Renal pelvis (tissue), 4 donors: ENCODE data around the gene ASB6. TPM values are rescaled to one million over a fixed set of nuclear protein-coding genes. Genes with fewer than 3 reads are reported as not detected.
"Not testable (repeated sequence)": the region's sequence is repeated elsewhere in the genome, so short reads cannot be mapped to it uniquely, and the experiment has no call there.

Experiments
- DNase-seq: peaks from one replicate; pipeline ENCODE4 v3.0.0-alpha.2; 2013
- polyA plus RNA-seq, 3 donors: library from polyadenylated mRNA; unstranded; fragments of 120-200 nt; gene quantifications; one replicate each; pipeline ENCODE4 v1.2.1, GENCODE V29; 2013; ENCODE audit not compliant: insufficient read length in 3 of 3

Gene ASB6
- polyA plus RNA-seq, 3 donors, result 19.2 to 22.5 (median 20.3) TPM

DNA sequence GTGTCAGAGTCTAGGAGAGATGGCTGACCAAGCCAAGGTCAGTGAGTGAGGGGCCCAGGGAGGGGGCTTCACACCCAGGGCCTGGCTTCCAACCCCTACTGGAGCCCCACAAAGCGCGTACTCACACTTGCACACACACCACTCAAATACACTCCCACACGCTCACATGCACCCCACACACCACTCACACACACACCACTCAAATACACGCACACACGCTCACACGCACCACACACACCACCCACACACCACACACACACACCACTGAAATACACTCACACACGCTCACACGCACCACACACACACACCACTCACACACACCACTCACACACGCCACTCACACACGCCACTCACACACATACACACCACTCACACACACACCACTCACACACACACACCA is 5.7 kb upstream of the ASB6 start:
- DNase-seq, result no peak

DNA sequence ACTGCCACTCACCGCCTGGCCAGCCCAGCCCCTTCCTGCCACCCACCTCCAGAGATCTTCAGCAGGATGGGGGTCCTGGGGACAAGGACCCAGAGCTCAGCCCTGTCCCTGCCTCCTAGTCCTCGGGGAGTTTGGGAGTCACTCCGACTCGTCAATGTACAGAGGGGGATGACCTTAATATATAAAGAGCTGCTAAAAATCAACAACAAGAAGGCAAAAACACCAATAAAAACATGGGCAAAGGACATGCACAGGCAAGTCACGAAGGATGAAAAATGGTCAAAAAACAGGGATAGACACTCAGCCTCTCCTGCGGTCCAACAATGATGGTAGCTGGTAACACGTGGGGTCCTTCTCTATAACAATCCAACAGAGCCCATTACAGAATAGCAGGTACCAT is 4.7 kb upstream of the ASB6 start:
- no peak for DNase-seq

DNA sequence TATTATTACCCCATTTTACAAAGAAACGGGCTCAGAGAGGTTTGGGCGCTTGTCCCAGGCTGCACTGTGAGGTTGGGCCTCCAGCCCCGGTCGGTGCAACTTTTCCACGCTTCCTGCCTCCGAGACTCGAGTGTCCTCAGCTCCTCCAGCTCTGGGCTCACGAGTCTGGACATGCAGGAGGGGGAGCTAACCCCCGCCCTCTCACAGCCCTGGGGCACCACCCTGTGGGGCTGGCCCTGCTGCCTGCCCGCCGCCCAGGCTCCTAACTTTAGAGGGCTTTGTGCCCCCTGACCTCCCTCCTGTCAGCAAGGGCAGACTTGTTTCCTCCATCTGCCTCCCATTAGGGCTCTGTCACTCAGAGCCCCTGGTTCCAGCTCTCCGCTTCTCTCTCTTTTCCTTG is 4.3 kb upstream of the ASB6 start:
- no peak for DNase-seq

DNA sequence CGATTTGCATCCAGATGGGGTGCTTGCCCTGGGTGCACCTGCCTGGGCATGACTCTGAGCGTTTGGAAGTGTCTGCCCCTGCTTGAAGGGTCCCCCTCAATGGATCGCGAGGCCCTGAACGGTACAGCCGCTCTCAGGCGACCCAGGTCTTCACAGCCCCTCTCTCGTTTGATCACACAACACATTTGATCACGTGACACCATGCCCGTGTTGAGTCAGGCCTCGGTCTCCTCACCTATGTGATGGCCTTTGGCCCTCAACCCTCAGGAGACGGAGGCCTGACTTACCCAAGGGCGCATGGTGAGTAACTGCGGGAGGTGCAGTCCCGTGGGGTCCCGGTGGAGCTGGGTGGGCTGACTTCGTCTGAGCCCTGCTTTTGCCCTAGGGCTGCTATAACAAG is 3.0 kb upstream of the ASB6 start:
- no peak for DNase-seq

DNA sequence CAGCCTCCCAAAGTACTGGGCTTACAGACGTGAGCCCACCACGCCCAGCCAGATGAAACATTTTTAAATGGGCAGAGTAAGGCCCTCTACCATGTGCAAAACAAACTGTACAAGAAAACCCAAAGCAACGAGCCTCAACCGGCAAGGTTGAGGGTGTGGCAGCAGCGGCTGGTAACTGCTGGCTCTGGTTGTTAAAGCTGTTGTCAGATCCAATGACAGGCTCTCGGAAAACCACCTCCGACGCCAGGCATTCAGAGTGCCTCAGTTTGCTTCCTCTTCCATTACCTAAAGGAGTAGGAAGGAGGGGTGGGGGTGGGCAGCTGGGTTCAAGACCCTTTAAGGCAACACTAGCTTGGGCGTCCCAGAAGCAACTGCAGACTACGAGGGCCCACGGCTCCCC is 2.4 kb upstream of the ASB6 start:
- DNase-seq, result no peak

- DNase-seq, result no peak
These were observed 1.8 kb upstream of the ASB6 start for GRCh38 chr9:129643706-129644105.

DNA sequence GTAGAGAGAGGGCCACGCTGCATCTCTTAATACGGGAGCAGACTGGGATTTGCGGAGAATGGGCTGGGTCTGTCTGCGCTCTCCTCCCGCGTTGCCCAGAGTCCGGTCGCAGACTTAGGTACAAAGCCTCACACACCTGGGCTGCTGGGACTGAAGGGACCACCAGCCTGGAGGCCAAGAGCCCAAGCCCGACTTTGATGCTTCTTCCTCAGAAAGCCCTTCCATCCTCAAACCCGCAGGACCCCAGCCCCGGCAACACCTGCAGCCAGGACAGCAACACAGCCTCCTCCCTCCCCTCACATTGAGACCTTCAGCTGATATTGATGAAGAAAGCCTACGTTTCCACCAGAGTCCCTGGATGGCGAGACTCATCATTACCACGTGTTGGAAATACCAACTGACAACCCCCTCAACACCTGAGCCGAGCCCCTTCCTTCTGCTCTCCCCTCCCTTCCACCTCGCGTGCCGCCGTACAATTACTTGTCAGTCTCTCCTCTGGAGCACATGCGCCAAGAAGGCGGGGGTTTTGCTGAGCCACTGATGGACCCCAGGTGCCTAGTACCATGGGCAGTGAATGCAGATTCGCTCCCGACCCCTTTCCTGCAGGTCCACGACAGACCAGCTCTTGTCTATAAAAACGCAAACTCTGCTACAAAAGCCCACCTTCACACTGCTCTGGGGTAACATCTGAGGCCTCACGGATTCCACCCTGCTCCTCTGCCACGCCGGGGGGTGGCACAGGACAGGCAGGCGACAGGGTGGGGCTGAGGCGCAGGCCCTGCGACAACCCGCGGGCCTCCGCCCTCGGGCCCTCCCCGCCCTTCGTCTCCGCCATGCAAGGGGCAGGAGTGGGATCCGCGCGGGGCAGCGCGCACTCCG is 841 bp downstream of the ASB6 start:
- no peak for DNase-seq

- DNase-seq, result no peak
These were observed 1.7 kb downstream of the ASB6 start for GRCh38 chr9:129640086-129640870.

GRCh38 chr9:129639756-129640085 is 2.2 kb downstream of the ASB6 start:
- DNase-seq, result no peak

- DNase-seq, result no peak
These were observed 2.8 kb downstream of the ASB6 start for GRCh38 chr9:129639034-129639630.

- no peak for DNase-seq
These were observed 4.1 kb downstream of the ASB6 start for GRCh38 chr9:129637673-129638439.

- DNase-seq, result no peak
These were observed 4.8 kb downstream of the ASB6 start for GRCh38 chr9:129637102-129637501.

DNA sequence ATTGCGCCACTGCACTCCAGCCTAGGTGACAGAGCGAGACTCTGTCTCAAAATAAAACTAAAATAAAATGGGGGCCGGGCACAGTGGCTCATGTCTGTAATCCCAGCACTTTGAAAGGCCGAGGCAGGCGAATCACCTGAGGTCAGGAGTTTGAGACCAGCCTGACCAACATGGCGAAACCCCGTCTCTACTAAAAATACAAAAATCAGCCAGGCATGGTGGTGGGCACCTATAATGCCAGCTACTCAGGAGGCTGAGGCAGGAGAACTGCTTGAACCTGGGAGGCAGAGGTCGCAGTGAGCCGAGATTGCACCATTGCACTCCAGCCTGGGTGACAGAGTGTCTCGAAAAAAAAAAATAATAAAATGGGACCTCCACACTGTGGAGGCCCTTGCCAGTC is 5.6 kb downstream of the ASB6 start:
- not testable (repeated sequence) for DNase-seq

DNA sequence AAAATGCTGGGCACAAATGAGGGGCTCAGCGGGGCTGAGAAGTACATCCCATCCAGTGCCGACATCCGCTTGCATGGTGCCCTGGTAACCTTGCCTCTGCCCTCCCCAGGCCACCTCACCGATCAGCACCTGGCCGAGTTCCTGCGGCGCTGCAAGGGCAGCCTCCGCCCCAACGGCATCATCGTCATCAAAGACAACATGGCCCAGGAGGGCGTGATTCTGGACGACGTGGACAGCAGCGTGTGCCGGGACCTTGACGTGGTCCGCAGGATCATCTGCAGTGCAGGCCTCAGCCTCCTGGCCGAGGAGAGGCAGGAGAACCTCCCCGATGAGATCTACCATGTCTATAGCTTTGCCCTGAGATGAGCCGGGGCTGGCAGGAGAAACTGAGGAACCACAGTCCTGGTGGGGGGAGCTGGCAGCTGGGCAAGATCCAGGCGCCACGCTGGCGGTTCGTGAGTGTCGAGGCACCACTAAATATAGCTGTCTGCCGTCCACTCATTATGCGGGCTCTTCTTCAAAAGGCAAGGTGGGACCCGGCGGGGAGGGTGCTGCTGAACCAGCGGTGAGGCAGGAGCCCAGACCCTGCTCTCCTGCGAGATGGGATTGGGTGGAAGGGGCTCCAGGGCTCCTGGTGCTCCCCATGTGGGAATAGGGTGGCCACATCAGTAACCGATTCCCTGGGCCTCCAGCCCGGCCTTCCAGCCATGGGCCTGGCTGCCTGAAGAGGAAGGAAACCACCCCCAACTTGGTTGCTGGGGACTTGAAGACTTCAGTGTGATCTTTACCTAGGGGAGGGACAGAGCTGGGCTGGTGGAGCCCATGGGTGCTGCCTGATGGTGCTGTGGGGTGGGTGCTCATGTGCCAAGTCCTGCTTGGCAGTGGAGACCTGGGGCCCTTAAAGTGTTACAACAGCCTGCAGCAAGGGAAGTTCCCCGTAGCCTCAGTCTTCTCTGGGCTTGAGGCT is 6.6 kb downstream of the ASB6 start:
- no peak for DNase-seq

- no peak for DNase-seq
These were observed 8.1 kb downstream of the ASB6 start for GRCh38 chr9:129633848-129634247.

GRCh38 chr9:129633207-129633606 is 8.7 kb downstream of the ASB6 start:
- DNase-seq, result no peak

GRCh38 chr9:129632460-129632859 is 9.5 kb downstream of the ASB6 start:
- DNase-seq, result no peak

- DNase-seq, result no peak
These were observed 10.2 kb downstream of the ASB6 start for GRCh38 chr9:129631674-129632129.

DNA sequence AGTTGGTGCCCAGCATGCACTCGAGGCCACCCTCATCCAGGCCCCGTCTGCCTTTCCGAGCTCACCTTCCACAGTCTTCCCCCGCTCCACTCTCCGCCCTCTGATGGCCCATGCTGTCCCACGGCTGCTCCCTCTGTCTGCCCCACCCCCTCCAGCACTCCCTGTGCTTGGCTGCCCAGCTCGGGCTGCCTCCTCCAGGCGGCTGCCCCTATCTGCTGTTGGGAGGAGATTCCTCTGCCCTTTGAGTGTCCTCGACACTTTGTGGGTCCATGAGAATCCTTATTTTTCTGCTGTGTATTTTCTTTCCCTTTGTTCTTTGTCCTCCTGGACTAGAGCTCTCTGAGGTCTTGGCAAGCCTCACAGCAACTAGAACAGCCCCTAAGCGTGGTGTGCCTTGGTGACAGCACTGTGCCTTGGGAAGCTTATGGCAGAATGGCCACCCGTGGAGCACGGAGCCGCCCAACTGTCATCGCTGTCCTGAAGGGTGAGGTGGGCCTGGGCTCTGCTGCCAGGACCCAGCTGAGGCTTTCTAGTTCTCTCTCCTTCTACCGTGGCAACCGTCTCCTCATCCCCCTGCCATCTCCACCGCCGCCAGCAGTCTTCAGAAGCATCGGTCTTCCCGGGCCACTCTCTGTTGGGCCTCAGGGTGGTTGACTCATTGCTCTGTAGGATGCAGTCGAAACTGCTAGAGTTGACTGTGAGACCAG is 10.8 kb downstream of the ASB6 start:
- DNase-seq, result no peak

DNA sequence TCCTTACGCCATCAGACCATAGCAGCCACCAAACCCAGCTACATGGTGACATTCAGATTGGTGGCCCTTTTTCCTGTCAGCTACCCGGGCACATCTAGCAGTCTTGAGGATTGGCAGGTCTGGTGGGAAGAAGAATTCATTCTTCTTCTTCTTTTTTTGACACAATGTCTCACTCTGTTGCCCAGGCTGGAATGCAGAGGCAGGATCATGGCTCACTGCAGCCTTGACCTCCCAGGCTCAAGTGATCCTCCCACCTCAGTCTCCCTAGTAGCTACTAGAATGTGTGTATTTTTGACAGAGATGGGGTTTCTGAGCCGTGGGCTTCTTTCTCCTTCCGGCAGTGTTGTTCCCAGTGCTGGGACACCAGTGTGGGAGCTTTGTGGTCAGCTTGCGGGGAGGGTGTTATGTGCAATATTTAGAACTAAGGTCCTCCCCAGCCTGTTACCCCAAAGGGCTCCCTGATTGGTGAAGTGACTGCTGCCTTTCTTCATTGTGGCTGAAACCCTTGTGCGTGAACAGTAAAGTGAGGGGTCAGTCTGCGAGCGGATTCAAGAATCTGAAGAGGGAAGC is 12.6 kb downstream of the ASB6 start:
- no peak for DNase-seq
